UCSD-AML1 (cell line): Measurements from ENCODE around the gene CAMK1D.
A peak's percentile ranks its signal among the peaks of the same experiment; 100 is the strongest.

Experiments
- DNase-seq: peaks from one replicate; lab custom pipeline; 2025; ENCODE audit not compliant: unreplicated experiment; lab: John Stamatoyannopoulos, UW

The CAMK1D gene

GRCh38 chr10:12397941-12398340 is 48.6 kb downstream of the CAMK1D start:
- DNase-seq = no peak

- DNase-seq = no peak
These were observed 51.1 kb downstream of the CAMK1D start for GRCh38 chr10:12400266-12400931.

- no peak for DNase-seq
These were observed 52.1 kb downstream of the CAMK1D start for GRCh38 chr10:12401466-12401865.

- no peak for DNase-seq
These were observed 53.8 kb downstream of the CAMK1D start for GRCh38 chr10:12403119-12403518.

GRCh38 chr10:12405342-12406320 is 56.3 kb downstream of the CAMK1D start:
- DNase-seq = no peak

GRCh38 chr10:12406764-12407400 is 57.5 kb downstream of the CAMK1D start:
- DNase-seq = no peak

- no peak for DNase-seq
These were observed 59.1 kb downstream of the CAMK1D start for GRCh38 chr10:12408472-12408871.

GRCh38 chr10:12409161-12409560 is 59.8 kb downstream of the CAMK1D start:
- DNase-seq = no peak

- no peak for DNase-seq
These were observed 60.3 kb downstream of the CAMK1D start for GRCh38 chr10:12409613-12410012.

GRCh38 chr10:12412666-12413368 is 63.5 kb downstream of the CAMK1D start:
- peak; percentile 48 for DNase-seq

GRCh38 chr10:12413369-12413711 is 64.0 kb downstream of the CAMK1D start:
- no peak for DNase-seq

- no peak for DNase-seq
These were observed 65.1 kb downstream of the CAMK1D start for GRCh38 chr10:12414278-12414989.

- peak; percentile 43 for DNase-seq
These were observed 67.2 kb downstream of the CAMK1D start for GRCh38 chr10:12416344-12417050.

- no peak for DNase-seq
These were observed 68.0 kb downstream of the CAMK1D start for GRCh38 chr10:12417331-12417730.

- DNase-seq = no peak
These were observed 68.7 kb downstream of the CAMK1D start for GRCh38 chr10:12418000-12418399.

- no peak for DNase-seq
These were observed 69.4 kb downstream of the CAMK1D start for GRCh38 chr10:12418725-12419261.

- DNase-seq = peak; percentile 38
These were observed 70.0 kb downstream of the CAMK1D start for GRCh38 chr10:12419262-12419847.

- no peak for DNase-seq
These were observed 71.3 kb downstream of the CAMK1D start for GRCh38 chr10:12420530-12421120.

GRCh38 chr10:12422189-12422588 is 72.8 kb downstream of the CAMK1D start:
- no peak for DNase-seq
